Endothelial cell (in vitro differentiated cells): Measurements from ENCODE around the gene EPHA8. TPM values are rescaled to one million over a fixed set of nuclear protein-coding genes. Genes with fewer than 3 reads are reported as not detected.

Experiments
- DNase-seq: peaks from one replicate; pipeline ENCODE4 v3.0.0; 2021; ENCODE audit warnings: low spot score
- H3K27ac Mint-ChIP-seq: one replicate; pipeline ENCODE4 v1.8.0; 2021; ENCODE audit warnings: mixed read lengths, inconsistent platforms; ENCODE audit not compliant: unreplicated experiment
- H3K27me3 Mint-ChIP-seq: one replicate; pipeline ENCODE4 v1.8.0; 2021; ENCODE audit warnings: mild to moderate bottlenecking, moderate library complexity, mixed read lengths, inconsistent platforms; ENCODE audit not compliant: unreplicated experiment
- H3K36me3 Mint-ChIP-seq: one replicate; pipeline ENCODE4 v1.8.0; 2021; ENCODE audit warnings: mild to moderate bottlenecking, low read depth, mixed read lengths, inconsistent platforms; ENCODE audit not compliant: unreplicated experiment
- H3K4me1 Mint-ChIP-seq: one replicate; pipeline ENCODE4 v1.8.0; 2021; ENCODE audit warnings: mild to moderate bottlenecking, mixed read lengths, inconsistent platforms; ENCODE audit not compliant: unreplicated experiment
- H3K4me3 Mint-ChIP-seq: one replicate; pipeline ENCODE4 v1.8.0; 2021; ENCODE audit warnings: mild to moderate bottlenecking, mixed read lengths, inconsistent platforms; ENCODE audit not compliant: unreplicated experiment
- H3K9me3 Mint-ChIP-seq: one replicate; pipeline ENCODE4 v1.8.0; 2021; ENCODE audit warnings: mixed read lengths, inconsistent platforms; ENCODE audit not compliant: unreplicated experiment
- total RNA-seq: library from RNA; stranded (reverse); fragmentation: NEBNext Ultra II Directional; extraction: Animal tissue kit (Norgen Biotek cat#: 25700); gene quantifications from one replicate; pipeline ENCODE4 v1.2.1, GENCODE V29; 2021; ENCODE audit not compliant: unreplicated experiment
- TF ChIP-seq, protein P1 (sequence below): fragments of 200-600 bp; sonication (generic); IDR thresholded peaks from one replicate; pipeline ENCODE4 v1.5.0; 2021; ENCODE audit warnings: antibody characterized with exemption; ENCODE audit not compliant: unreplicated experiment

The EPHA8 gene
- total RNA-seq, 1 donor from 2014 or later = not detected

DNA sequence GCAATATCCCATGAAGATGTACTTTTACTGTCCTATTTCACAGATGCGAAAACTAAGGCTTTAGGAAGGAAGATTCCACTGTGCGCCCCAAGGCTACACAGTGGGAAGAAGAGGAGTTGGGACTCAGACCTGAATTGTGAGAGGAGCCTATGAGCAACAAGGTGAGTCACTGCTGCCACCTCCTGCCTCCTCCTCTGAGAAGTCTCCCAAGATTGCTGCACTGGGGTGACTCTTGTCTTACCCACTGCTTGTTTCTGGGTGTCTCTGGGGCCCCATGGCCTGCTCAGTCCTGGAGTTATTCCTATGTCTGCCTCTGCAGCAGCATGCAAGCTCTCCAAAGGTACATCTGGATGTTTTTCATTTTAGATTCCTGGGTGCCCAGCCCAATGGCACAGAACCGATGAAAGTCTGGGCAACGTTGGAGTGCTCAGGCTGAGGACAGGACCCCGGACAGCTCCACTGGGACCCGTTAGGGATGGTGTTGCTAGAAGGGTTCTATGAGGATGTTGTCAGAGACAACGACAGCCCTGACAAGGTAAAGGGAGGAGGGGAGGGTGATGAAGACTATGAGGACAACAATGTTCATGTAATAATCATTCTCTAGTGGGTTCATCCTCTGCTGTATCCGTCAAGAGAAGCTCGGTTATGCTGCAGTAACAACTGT lies 62.1 kb downstream of the EPHA8 start:
- Mint-ChIP-seq H3K9me3 (no peaks in the 10 kb centered on the region), H3K4me3 (no peak overlapping the region), H3K27ac (no peak overlapping the region), H3K4me1 (no peaks in the 10 kb centered on the region), H3K27me3 (no peaks in the 10 kb centered on the region), H3K36me3 (no peaks in the 10 kb centered on the region)
- peak; percentile 50 for DNase-seq
- TF ChIP-seq, protein P1, sequence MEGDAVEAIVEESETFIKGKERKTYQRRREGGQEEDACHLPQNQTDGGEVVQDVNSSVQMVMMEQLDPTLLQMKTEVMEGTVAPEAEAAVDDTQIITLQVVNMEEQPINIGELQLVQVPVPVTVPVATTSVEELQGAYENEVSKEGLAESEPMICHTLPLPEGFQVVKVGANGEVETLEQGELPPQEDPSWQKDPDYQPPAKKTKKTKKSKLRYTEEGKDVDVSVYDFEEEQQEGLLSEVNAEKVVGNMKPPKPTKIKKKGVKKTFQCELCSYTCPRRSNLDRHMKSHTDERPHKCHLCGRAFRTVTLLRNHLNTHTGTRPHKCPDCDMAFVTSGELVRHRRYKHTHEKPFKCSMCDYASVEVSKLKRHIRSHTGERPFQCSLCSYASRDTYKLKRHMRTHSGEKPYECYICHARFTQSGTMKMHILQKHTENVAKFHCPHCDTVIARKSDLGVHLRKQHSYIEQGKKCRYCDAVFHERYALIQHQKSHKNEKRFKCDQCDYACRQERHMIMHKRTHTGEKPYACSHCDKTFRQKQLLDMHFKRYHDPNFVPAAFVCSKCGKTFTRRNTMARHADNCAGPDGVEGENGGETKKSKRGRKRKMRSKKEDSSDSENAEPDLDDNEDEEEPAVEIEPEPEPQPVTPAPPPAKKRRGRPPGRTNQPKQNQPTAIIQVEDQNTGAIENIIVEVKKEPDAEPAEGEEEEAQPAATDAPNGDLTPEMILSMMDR = no peak

DNA sequence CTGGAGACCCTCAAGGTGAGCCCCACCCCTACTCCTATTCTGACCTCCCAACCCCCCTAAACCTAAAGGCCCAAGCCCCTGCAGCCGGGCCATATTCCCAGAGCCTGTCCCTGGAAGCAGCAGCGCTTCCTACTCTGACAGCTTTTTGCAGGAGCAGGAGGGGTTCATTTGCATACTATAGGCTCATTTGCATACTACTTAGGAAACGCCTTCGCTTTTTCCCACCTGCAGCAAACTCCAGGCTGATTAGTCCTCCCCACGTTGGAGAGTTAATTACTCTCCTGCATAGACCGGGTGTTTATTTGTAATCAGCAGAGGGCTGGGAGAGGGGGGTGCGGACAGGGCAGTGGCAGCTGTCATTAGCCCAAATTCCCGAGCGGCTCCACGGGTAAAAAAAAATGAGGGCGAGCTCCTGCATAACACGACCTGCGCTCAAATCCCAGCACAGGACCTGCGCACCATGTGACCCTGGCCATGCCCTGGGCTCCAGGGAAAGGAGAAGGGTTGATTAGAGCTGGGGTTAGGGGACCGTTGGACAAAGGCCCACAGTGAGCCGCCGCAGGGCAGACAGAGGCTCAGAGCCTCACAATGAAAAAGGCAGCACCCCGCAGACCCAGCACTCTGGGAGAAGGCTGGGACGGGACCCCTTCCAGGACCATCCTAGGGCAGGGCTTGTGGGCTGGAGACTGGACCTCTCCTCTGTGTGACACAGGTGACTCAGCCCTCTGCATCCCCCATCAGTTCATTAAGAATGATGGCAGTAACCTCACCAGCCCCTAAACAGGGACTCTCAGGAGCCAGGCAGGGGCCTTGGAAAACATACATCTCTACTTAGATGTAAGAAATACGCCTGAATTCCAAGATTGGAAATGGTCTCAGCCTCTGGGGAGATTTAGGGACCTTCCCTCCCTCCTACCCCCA lies 63.2 kb downstream of the EPHA8 start:
- H3K4me1 Mint-ChIP-seq = no peaks in the 10 kb centered on the region
- H3K27me3 Mint-ChIP-seq = no peaks in the 10 kb centered on the region
- H3K9me3 Mint-ChIP-seq = no peaks in the 10 kb centered on the region
- H3K4me3 Mint-ChIP-seq = no peak overlapping the region
- H3K27ac Mint-ChIP-seq = no peak overlapping the region
- no peak for DNase-seq
- H3K36me3 Mint-ChIP-seq = no peaks in the 10 kb centered on the region
- TF ChIP-seq, protein P1 = no peak

DNA sequence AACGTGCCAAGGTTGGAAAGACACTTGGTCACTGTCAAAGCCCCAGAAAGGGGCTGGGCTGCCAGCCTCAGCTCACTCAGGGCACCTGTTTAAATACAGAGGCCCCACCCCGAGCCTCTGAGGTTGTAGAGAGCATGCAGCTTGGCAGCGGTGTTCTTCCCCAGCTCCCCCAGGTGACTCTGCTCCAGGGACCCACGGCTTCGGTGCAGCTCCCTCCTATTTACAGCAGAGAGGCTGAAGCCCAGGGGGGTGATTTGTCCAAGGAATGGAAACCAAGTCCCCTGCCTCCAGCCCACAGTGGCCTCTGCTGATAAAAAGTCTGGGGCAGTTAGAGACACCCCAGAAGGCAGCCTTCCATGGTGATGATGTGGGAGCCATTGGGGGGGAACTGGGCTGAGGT lies 64.0 kb downstream of the EPHA8 start:
- H3K27me3 Mint-ChIP-seq = no peaks in the 10 kb centered on the region
- no peaks in the 10 kb centered on the region for H3K9me3 Mint-ChIP-seq
- no peaks in the 10 kb centered on the region for H3K4me1 Mint-ChIP-seq
- TF ChIP-seq, protein P1 = no peak
- H3K27ac Mint-ChIP-seq = no peak overlapping the region
- no peaks in the 10 kb centered on the region for H3K36me3 Mint-ChIP-seq
- no peak for DNase-seq
- H3K4me3 Mint-ChIP-seq = no peak overlapping the region

DNA sequence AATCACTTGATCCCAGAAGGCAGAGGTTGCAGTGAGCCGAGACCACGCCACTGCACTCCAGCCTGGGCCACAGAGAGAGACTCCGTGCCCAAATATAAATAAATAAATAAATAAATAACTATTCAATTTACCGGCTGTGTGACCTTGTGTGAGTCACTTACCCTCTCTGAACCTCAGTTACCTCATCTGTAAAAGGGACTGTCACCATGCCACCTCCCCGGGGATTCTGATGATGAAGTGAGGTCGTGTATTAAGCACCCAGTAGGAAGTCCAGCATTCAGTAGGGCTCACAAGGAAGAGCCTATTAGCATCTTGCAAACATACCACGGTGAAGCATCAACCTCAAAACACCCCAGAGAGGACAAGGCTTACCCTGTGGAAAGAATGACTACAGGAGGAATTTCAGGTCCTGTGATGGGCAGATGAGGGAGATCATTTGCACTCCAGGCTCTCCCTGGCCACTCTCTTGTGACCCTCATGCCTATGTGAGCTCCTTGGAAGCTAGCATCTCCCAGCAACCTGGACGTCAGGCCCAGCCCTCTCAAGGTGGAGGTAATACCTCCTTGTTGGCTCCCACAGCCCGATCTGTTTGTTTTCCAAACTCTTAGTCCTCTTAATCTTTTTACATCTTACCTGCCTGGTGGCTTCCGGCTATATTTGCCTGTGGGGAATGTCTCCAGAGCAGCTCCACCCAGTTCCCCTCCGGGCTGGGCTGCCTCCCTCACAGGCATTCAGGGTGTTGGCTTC lies 65.6 kb downstream of the EPHA8 start:
- Mint-ChIP-seq H3K27me3 (no peaks in the 10 kb centered on the region), H3K9me3 (no peaks in the 10 kb centered on the region), H3K4me1 (no peaks in the 10 kb centered on the region), H3K4me3 (no peak overlapping the region), H3K27ac (no peak overlapping the region), H3K36me3 (no peaks in the 10 kb centered on the region)
- no peak for DNase-seq
- TF ChIP-seq, protein P1 = no peak
